ENCODE data around the gene KRTAP10-1. TPM values are rescaled to one million over a fixed set of nuclear protein-coding genes. Genes with fewer than 3 reads are reported as not detected.
"Not testable (repeated sequence)": the region's sequence is repeated elsewhere in the genome, so short reads cannot be mapped to it uniquely, and the experiment has no call there.

Gene KRTAP10-1
- total RNA-seq, 1 donor from 2014 or later, result not detected

DNA sequence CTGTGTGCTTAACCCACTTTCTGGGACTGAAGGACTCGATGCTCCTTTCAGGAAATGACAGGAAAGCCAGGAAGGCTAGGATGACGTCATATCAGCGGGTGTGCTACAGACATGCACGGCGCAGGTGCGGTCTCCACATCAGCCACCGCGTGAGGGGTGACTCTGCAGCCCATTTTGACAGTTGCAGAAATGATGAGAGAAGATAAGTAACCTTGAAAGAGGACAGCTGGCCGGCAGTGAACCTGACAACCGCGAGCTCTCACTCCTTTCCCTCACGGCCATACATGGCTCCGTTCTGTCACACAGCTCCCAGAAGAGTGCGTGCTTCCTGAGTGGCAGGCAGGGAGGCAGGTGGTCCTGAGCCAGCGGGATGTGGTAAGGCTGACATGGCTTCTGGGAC is 42.1 kb upstream of the KRTAP10-1 start:
- DNase-seq (no peak), ATAC-seq (no peak)
- Histone ChIP-seq H3K4me1 (no peaks in the 10 kb centered on the region), H3K36me3 (no peaks in the 10 kb centered on the region), H3K9me3 (peaks cover 10% of the 10 kb centered on the region), H3K27me3 (ENCODE audit: low read depth) (peaks cover 17% of the 10 kb centered on the region), H3K27ac (no peak overlapping the region), H3K4me3 (no peak overlapping the region)
- TF ChIP-seq, protein P1, sequence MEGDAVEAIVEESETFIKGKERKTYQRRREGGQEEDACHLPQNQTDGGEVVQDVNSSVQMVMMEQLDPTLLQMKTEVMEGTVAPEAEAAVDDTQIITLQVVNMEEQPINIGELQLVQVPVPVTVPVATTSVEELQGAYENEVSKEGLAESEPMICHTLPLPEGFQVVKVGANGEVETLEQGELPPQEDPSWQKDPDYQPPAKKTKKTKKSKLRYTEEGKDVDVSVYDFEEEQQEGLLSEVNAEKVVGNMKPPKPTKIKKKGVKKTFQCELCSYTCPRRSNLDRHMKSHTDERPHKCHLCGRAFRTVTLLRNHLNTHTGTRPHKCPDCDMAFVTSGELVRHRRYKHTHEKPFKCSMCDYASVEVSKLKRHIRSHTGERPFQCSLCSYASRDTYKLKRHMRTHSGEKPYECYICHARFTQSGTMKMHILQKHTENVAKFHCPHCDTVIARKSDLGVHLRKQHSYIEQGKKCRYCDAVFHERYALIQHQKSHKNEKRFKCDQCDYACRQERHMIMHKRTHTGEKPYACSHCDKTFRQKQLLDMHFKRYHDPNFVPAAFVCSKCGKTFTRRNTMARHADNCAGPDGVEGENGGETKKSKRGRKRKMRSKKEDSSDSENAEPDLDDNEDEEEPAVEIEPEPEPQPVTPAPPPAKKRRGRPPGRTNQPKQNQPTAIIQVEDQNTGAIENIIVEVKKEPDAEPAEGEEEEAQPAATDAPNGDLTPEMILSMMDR (IDR thresholded peaks at IDR 0.05), result no peak
- intact Hi-C loops (cut with DNase I), result no loop called here

DNA sequence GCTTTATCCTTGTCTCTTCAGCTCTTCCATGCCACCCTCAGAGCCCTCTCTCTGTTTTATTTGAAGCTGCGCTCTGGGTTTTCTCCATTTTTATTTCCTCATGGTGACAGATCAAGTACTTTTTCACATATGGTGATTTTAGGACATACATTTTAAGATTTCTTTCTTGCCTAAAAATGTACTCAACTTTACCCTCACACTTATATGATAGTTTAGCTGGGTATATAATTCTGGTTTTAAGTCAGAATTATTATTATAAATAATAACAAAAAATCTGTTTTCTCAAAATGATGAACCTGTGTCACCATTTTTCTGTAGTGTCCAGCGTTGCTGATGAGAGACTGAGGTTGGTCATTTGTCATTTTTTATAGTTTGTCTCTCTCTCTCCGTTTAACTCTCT is 41.2 kb upstream of the KRTAP10-1 start:
- ATAC-seq (no peak), DNase-seq (no peak)
- intact Hi-C loops (cut with DNase I), result no loop called here
- H3K9me3 ChIP-seq, result peaks cover 15% of the 10 kb centered on the region
- H3K4me1 ChIP-seq, result no peaks in the 10 kb centered on the region
- H3K27me3 ChIP-seq (ENCODE audit: low read depth), result peaks cover 11% of the 10 kb centered on the region
- H3K27ac ChIP-seq, result no peak overlapping the region
- no peaks in the 10 kb centered on the region for H3K36me3 ChIP-seq
- no peak overlapping the region for H3K4me3 ChIP-seq
- TF ChIP-seq, protein P1 (IDR thresholded peaks at IDR 0.05), result no peak

DNA sequence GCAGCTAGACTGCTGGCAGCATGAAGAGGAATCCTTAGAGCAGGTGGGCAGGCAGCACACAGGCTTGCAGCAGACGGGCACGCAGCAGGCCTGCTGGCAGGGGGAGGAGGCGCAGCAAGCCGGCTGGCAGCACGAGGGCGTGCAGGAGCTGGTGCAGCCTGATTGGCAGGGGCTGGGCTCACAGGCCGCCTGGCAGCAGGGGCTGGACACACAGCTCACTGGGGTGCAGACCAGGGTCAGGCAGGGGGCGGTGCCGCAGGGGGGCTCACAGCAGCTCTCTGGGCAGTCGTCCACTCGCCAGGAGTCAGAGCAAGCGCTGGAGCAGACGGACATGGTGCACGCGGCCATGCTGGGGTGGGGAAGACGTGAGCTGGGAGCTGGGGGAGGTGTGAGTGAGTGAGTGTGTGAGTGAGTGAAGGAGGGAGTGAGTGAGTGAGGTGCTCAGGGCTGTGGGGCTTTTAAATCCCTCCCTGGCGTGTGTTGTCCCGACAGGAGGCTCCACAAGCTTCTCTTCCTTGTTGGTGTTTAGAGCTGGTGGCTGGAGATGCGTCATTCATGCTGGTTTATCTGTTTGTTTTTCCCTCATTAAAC is 40.3 kb upstream of the KRTAP10-1 start, which contains the start of gene KRTAP10-5:
TSS of gene KRTAP10-5 (minus strand) at position 374 of the 591 bp plus-strand sequence. CDS start at position 348, 26 bp downstream.
- H3K27me3 ChIP-seq (ENCODE audit: low read depth); ATAC-seq; intact Hi-C loops (cut with DNase I); H3K4me1 ChIP-seq; H3K36me3 ChIP-seq; H3K4me3 ChIP-seq; H3K27ac ChIP-seq: not testable (repeated sequence)
- peak; percentile 32 for DNase-seq
- H3K9me3 ChIP-seq, result peaks cover 15% of the 10 kb centered on the region

DNA sequence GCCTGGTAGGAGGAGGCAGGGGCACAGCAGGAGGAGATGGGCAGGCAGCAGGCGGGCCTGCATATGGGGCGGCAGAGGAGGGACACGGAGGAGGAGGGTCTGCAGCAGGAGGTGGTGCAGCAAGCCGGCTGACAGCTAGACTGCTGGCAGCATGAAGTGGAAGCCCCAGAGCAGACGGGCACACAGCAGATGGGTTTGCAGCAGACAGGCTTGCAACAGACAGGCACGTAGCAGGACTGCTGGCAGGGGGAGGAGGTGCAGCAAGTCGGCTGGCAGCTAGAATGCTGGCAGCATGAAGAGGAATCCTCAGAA is 39.8 kb upstream of the KRTAP10-1 start:
- no peaks in the 10 kb centered on the region for H3K4me1 ChIP-seq
- TF ChIP-seq, protein P1 (IDR thresholded peaks at IDR 0.05), result no peak
- H3K4me3 ChIP-seq, result no peak overlapping the region
- H3K27ac ChIP-seq, result no peak overlapping the region
- H3K36me3 ChIP-seq, result no peaks in the 10 kb centered on the region
- peaks cover 5% of the 10 kb centered on the region for H3K27me3 ChIP-seq (ENCODE audit: low read depth)
- DNase-seq, result peak; percentile 12
- intact Hi-C loops (cut with DNase I), result no loop called here
- H3K9me3 ChIP-seq, result peaks cover 15% of the 10 kb centered on the region
- no peak for ATAC-seq

DNA sequence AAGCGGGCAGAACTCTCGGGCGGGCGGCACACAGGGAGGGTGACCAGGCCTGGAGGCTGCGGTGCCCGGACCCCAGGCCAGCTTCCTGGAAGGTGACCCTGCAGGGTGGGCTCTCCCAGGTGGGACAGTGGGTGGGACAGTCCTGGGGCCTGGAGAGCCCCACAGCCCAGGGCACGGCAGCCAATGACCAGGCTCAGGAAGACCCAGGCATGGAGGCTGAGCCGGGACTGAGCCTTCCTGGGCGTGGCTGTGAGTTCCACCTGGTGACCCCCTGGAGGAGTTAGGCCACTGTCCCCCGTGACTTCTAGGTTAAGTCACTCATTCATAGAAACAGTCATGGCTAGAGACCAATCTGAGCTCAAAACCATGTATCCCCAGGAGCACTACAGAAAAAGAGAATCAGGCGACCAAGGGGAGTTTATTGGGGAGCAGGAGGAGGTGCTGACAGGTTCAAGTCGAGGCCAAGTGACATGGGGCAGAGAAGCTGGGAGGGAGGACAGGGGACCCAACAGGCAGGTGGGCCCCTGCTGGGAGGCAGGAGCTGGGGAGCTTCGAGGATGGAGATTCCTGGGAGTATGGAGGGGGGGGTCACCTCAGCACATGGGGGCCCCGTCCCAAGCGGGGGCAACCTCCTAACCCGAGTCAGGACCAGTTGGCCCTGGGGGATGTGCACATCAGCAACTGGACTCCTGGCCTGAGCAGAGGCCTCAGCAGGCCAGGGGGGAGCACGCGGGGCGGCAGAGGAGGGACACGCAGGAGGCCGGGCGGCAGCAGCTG is 39.2 kb upstream of the KRTAP10-1 start:
- intact Hi-C loops (cut with DNase I), result no loop called here
- TF ChIP-seq, protein P1 (IDR thresholded peaks at IDR 0.05), result no peak
- H3K4me3 ChIP-seq, result no peak overlapping the region
- H3K9me3 ChIP-seq, result peaks cover 15% of the 10 kb centered on the region
- ATAC-seq (no peak), DNase-seq (peak; percentile 28)
- no peak overlapping the region for H3K27ac ChIP-seq
- no peaks in the 10 kb centered on the region for H3K36me3 ChIP-seq
- no peaks in the 10 kb centered on the region for H3K4me1 ChIP-seq
- H3K27me3 ChIP-seq (ENCODE audit: low read depth), result peaks cover 1% of the 10 kb centered on the region

DNA sequence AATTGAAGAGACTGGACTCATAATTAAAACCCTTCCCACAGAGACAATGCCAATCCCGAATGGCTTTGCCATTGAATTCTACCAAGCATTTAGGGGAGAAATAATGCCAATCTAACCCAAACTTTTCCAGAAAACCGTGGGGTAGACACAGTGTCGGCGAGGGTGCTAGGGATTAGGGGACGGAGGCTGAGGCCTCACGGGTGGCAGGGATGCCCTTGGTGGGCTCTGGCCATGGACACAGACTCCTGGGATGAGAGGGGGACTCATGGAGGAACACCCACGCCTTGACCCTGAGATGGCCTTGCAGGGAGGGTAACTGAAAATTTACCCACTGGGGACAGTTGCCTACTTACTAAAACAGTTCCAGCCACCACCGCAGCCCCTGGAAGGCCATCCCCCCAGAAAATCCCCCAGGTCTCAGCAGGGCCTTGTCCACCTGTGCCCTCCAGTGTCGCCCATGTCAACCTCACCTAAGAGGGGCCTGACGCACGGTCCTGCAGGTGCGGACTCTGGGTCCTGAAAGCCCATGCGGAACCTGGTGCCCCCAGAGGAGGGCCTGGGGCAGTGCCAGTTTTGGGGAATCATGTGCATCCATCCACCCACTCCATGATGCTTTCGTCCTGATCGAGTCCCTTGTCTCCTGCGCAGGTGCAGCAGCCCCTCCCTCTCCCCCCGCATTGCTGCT is 38.5 kb upstream of the KRTAP10-1 start:
- Histone ChIP-seq H3K9me3 (peaks cover 15% of the 10 kb centered on the region), H3K27me3 (ENCODE audit: low read depth) (no peaks in the 10 kb centered on the region), H3K4me1 (no peaks in the 10 kb centered on the region), H3K27ac (no peak overlapping the region), H3K4me3 (no peak overlapping the region), H3K36me3 (no peaks in the 10 kb centered on the region)
- ATAC-seq, result no peak
- peak; percentile 15 for DNase-seq
- intact Hi-C loops (cut with DNase I), result no loop called here
- TF ChIP-seq, protein P1 (IDR thresholded peaks at IDR 0.05), result no peak

All from lower lobe of right lung (tissue), 2 donors.